HCEC 1CT (cell line): ENCODE results near the gene POT1.

ENCODE experiments used
- DNase-seq: peaks from one replicate; pipeline ENCODE4 v3.0.0-alpha.2; 2017

Gene POT1

DNA sequence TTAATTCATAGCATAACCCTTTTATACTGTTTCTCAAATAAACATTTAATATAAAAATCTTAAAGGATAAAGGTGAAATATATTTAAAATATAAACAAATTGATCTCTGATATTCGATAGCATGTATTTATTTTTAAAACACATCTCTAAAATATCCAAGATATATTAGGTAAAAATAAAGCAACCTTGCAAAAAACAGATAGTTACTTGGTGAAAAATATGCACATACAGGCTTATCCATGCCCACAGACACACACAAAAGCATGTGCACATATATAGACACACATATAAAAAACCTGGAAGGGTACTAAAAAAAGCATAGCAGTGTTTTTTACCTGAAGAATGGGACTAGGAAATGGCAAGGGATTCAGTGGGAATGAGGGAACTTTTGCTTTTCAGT lies 19.8 kb downstream of the POT1 start:
- DNase-seq = no peak

DNA sequence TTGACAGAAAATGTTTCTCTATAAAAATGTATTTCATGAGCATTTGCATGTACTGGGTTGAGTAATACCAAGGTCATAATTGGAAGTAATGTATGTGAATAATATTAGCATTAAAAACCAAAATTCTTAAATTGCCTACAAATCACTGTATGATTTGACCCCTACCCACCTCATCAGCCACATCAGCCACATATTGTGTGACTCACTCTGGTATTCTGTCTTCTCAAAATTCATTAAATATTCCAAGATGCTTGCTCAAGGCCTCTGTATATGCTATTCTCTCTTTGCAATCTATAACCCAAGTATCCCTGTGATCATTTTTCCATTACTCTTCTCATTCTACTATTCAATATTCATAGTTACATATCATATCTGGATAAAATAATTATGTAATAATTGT lies 21.4 kb downstream of the POT1 start:
- peak; percentile 56 for DNase-seq

DNA sequence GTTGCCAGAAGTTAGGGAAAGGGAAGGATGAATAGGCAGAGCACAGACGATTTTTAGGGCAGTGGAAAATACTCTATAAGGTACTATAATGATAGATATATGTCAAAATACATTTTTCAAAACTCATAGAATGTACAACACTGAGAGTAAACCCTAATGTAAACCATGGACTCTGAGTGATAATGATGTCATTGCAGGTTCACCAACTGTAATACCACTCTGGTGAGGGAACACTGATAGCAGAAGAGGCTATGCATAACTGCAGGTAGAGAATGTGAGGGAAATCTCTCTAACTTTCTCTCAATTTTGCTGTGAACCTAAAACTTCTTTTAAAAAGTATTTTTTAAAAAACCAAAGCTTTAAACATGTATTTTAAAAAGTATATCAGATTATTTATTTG lies 22.1 kb downstream of the POT1 start:
- peak; percentile 21 for DNase-seq

DNA sequence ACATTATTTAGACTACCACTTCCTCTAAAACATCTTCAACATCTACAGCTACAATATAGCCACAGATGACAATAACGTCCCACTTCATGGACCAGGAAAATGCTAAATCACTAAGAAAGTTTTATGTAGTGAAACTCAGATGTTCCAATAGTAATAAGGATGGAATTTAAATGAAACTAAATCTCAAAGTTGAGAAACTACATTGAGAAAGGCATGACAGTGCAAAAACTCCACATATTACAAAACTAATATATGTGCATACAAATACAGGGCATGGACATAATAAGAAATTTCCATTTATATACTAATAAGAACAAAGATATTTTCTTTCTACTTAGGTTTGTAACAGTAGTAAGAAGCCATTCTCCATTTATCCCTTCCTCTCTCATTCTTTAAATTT lies 31.1 kb downstream of the POT1 start:
- no peak for DNase-seq

DNA sequence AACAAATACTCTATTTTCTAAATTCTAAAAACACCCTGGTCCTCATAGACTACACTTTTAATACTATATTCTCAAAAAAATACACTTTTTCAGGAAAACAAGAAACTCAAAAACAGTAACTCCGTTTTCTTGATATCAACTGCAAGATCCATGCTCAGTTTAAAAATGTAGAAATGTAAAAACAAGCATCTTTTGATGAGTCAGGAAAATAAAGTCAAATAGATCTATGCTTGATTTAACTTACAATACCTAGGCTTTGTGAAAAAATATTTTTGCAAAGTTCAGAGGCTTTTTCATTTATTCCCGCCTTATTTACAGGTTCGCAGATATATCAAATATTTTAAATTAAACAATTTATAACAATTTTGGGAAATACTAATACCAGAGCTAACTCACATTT lies 33.6 kb downstream of the POT1 start:
- DNase-seq = no peak

DNA sequence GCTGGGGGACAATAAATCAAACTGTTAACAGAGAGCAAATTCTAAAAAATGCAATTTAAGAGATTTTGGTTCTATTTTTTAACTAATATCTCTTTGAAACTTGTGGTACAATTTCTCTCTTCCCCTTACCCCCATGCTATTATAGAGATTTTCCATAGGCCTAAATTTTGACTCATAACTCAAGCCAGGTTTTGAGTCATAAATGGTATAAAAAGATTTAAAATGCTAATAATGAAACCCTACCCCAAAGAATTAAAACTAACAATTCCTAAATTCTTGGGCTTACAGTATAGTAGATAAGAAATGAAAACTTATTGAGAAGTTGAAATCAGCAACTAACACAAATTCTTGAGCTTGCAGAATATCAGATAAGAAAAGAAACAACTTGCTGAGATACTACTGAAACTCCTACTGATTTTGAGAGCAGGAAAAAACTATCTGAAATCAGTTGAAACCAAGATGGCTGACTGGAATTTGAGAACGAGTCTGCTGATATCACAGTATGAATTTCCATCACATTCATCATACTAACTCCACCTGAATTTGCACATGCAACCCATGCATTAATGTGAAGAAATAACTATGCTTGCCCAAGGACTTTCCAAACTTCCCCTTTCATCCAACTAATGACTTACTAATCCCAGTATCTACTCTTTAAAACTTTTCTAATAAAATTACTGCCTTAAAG lies 36.3 kb downstream of the POT1 start:
- DNase-seq = no peak

DNA sequence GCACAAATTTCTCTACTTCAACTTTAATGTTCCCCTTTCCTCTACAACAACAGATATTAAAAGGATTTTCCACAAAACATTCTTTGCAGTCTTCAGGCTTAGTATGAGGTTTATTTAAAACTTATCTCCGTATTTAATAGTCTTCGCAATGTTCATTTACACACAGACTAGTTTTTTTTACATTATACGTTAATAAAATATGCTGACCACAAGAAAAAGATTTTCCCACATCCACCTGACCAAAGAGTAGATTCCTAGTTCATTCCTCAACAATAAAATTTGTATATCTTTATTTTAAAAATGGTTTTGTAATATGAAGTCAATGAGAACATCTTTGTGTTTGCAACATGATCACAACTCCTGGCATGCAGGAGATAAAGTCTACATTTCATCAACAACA lies 42.4 kb downstream of the POT1 start:
- DNase-seq = no peak

DNA sequence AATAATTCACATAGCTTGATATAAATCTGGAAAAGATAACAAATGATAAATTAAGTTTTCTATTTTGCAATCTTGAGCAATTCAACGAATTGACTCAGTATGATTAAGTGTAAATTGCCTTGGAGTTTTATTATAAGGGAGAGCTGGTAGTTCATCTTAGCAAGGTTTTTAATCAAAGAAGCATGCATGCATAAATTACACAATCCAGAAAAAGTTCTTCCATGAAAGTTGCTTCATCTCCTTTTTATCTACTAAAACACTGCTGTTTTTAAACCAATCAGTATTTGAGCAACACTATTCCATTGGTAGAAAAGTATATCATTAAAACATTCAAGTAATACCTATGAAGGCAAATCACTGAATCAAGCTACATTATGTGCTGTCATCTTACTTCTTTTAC lies 47.6 kb downstream of the POT1 start:
- no peak for DNase-seq

DNA sequence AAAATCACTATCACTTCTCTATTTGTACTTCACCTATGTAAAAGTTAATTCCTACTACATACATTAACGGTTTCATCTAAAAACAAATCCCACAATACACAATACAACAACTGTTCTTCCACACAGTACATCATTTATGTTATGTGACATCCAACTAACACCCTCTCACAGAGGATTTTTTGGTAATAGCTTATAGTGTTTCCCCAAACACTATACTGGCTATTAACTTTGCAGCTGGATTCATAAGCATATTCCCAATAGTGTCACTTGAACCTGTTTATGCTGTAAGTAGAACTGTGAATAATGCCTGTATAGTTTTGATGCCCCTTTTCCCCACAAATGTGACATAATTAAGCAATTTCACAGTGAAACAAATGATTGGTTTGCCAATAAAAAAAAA lies 49.9 kb downstream of the POT1 start:
- no peak for DNase-seq

DNA sequence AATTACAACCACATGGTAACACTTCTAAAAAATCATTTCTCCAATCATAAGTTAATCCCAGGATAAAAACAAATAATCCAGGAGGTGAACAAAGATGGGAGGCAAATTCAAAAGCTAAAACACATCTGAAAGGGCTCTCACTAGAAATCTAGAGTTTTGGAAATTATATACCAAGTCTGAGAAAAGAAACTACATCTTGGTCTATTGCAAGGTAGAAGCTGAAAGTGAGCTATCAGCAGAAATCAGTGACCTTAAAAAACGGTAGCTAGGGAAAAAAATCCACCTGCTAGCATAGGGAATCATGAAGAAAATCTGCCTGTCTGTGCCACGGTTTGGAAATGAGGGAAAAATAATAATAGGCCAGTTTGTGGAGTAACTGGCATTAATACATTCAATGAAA lies 50.5 kb downstream of the POT1 start:
- DNase-seq = no peak

DNA sequence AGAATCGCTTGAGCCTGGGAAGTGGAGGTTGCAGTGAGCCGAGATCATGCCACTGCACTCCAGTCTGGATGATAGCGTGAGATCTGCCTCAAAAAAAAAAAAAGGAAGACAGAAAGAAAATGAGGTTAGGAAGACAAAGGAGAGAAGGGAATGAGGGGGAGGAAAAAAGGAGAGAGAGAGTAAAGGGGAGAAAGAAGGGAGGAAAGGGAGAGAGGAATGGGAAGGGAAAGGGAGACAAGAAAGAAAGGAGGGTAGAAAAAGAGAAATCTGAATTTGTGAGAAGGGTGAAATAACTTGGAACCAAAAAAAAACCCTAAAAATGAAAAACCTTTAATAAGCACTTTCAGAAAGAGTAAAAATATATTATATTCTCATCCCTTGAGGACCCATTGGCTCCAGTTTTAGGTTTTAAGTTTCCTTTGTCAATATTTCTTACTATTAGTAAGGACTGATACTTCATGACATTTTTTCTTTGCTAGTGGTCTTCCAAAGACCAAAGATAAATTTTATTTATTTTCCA lies 54.9 kb downstream of the POT1 start:
- DNase-seq = no peak

DNA sequence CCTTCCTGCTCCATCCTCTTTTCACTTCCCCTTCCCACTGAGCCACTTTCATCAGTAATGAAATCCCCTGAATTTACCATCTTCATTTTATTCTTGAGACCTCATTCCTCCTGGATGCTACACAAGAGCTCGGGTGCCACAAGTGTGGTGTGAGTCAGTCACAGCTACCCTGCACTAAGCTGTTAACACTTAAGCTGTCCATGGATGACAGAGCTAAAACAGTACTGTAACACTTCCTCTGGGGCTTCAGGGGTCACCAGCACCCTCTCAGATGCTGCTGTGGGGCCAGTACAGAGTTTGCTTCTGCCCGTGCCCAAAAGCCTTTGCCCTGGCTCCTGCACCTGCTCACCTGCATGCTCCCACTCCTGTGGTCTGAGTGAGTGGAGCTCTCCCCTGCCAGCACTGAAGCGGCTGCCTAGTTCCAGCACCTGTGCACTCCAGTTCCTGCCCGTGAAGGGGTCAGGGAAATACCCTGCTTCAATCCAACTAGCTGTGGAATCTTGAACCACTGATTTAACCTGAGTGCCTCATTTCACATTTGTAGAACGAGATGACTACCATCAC lies 71.9 kb downstream of the POT1 start:
- no peak for DNase-seq

DNA sequence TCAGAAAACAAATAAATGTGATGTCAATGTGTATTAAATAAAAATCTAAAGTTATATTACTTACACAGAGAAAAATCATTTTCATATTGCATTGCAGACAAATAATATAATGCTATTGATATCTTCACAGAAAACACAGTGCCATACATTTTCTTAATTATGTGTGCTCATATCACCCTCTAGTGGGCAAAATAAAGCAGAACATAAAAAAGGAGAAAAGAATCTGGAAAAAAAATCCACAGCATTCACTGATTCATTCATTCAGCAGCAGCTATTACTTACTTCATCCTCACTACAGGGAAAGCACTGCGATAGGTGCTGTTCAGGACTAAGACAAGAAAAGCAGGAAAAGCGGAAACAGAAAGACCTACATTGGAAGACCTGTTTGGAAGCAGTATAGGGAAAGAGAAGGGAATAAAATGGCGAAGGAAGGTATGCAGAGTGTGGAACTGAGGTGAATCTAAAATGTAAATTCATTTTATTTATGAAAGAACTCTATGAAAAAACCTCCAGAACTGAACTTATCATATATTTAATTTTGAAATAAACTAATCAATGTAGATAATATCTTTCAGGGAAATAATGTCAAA lies 73.2 kb downstream of the POT1 start:
- DNase-seq = peak; percentile 44

DNA sequence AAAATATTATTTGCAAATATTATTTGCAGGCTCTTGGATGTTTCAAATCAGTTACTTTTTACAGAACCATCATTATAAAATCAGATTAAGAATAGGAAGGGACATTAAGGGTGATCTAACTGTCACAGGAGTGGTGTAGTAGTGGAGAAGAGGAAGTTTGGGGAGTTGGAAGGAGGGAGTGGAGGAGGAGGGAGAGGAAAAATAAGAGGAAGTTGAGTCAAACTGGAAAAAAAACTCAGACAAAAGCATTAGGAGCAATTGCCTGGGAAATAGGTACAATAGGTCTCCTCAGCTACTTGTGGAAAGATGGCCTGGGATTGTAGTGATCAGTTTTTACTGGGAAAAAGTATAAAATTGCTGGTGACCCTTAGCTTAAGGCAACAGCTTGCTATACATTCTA lies 86.3 kb downstream of the POT1 start:
- no peak for DNase-seq

DNA sequence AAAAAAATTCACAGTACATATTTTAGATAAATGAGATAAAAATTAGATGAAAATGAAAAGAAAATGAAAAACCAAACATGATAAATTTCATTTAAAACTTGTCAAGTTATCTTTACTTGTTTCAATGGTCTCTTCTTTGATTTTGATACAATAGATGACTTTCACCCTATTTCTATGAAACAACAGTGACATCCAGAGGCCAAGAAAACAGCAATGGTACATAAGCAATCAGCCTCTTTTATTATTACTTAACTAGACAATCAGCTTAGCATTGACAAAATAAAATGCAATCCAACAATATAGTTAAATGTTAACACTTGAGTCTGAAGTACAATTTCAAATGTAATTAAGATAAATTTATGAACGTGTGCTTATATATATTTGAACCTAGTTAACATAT lies 89.2 kb downstream of the POT1 start:
- peak; percentile 11 for DNase-seq

DNA sequence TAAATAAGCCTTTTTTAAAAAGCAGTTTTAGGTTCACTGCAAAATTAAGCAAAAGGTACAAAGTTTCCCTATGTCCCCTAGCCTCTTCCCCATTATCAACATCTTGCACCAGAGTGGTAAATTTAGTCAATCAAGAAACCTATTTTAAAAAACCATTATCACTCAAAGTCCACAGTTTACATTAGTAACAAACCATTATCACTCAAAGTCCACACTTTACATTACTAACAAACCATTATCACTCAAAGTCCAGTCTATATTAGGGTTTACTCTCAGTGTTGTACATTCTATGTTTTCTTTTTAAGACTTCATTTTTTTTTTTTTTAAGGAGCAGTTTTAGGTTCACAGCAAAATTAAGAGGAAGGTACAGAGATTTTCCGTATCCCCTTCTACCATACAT lies 89.9 kb downstream of the POT1 start:
- no peak for DNase-seq

DNA sequence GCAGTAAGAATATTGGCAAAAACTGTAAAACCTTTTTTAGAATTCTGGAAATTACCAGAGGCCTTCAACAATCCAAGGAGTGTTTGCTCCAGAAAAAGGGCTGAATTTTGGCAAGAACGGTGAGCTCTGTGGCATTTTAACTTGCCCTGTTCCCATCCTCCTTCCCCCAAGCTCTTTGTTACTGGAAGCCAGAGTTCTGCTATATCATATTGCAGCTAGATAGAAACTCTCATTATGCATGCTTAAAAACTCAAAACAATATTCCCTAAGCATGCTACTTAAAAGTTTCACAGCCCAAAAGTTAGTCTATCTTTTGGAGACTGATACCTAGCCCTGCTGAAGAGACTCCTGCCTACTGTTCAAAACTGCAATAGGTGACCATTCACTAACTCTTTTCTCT lies 93.5 kb downstream of the POT1 start:
- no peak for DNase-seq

DNA sequence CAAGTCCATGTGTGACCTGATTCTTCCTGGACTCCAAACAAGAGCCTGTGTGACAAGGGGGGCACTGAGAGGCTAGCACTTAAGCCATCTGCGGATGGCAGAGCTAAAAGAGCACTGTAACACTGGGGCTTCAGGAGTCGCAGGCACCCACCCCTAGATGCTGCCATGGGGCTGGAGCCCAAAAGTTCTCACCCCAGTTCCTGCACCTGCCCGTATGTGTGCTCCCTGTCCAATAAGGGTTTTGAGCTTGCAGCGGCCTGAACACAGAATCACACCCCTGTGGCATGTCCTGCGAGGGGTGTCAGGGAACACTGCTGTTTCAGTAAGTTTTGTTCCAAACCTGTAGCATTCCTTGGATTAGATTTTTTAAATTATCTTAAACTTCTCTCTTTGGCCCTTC lies 110.8 kb downstream of the POT1 start:
- no peak for DNase-seq

DNA sequence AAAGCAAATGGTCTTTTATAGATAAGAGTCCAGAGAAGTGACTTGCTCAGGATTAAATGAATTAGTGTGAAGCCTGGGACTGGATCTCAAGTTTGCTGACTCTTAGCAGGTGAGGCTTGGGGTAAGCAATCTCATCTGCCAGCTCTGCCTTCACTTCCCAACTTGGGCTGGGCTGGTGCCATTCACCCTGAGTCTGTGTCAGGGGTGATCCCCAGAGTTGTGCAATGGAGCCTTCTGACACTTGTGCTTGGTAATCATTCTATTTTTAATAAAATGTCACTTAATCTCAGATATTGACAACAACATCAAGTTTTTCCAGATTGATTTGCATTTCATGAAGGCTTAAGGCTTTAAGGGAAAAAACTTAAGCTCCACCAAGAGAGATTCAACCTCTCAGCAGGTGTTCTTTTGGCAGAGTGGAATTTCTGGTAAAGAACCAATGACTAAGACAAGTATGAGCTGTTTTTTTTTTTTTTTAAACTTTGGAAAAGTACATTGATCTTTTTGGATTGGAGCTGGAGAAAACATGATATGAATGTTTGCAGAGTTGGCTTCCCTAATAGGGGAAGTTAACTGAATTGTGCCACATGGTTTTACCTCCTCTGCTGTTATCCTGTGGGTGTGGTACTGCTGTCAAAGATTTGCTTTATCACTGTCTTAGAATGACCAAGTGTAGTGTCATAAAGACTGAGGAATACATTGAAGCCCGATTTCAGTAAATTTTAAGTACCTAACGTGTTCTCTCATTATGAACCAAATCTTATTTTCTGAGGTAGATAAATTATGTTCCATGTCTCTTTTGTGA lies 115.4 kb downstream of the POT1 start:
- DNase-seq = no peak

DNA sequence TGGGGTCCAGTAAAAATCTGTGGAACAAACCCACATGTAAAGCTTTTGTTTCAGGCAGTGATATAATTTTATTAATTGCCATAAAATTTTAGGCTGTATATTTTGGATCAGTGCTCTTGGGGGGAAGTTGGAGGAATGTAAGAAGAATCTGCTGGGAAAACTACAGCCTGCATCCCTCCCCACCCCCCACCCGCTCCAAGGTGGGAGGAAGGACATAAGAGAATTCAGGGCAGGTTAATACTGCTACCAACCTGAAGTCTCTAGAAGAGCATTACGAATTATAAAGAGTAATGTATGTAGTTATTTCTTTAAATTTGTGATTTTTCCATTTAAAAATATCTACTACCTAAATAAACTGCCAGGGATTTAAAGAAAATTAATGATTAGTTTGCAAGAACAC lies 116.9 kb downstream of the POT1 start:
- DNase-seq = no peak

DNA sequence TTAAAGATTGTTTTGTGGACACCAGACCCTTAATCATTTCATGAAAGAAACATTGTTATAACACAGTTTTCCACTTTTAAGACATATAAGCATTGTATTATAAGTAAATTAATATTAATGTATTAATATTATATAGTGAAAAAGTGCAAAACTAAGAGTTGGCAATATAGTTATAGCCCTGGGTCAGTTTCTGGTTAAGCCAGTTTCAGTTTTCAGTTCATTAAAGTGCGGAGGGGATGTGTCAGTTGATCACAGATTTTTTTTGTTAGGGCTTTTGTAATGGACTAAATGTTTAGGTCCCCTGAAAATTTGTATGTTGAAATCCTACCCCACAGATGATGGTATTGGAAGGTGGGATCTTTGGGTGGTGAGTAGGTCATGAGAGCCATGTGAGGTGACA lies 118.3 kb downstream of the POT1 start:
- no peak for DNase-seq

DNA sequence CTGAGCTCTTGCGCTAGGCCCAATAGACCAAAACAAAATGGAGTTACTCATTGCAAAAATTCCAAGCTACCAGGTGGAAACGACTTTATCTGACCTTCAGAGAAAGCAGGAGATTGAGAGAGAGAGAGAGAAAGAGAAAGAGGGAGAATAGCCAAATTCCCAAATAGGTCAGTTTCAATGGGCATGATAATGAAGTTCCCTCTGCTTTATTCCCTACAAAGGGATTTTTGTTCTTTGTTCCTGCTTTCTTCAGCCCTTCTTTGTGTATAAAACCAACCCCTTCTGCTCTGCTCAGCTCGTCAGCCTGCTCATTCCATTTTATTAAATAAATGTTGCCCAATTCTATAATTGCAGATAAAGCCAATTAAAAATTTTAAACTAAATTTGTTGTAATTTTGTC lies 119.0 kb downstream of the POT1 start:
- DNase-seq = no peak

DNA sequence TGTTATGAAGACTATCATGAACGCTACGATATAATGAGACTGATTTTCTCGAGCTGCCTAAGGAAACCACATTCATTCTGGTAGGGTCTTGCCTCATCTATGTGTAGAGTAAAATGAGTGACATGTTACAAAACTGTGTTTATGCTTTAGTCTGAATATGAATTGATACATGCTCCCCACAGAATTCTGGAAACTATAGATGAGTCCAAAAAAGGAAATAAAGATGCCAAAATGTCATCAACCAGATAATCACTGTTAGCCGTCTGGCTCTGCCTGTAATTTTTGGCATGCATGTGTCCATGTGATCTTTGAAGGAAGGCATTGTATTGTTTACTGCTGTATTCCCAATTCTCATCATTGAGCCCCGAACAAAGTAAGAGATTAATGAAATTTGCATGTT lies 121.4 kb downstream of the POT1 start:
- no peak for DNase-seq

DNA sequence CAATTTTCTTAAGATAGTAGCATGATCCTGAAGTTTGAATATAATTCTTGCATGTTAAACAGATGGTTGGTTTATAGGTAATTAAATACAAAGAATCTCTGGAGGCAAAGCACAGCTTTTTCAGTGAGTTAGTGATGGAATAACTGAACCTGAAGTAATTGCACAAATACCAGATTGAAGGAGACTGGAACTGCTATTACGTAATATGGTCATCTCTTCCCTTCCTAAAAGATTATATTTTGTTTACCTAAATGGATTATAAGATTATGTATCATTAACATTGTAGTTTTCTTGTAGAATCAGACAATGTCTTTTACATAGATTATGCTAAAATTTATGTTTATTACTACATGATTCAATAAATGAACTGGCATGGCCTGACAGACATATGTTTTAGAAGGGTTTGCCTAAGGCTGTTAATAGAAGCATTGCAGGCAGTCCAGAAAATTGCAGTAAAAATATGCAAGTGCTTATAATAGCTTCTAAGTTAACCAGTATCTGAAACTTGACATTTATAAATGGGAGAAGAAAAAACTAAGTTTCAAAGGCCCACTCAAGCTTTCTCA lies 128.2 kb downstream of the POT1 start:
- peak; percentile 5 for DNase-seq
